Muscle layer of duodenum (tissue), 2 donors: Measurements from ENCODE around the gene TPO.

Experiments
- H3K27ac ChIP-seq: one replicate; pipeline ENCODE4 v1.7.0; 2013; ENCODE audit warnings: mild to moderate bottlenecking, low read length
- H3K27me3 ChIP-seq: one replicate; pipeline ENCODE4 v1.7.0; 2013; ENCODE audit warnings: low read depth, mild to moderate bottlenecking, control low read depth, low read length
- H3K36me3 ChIP-seq, 2 donors: one replicate each; pipeline ENCODE4 v1.7.0; 2013; ENCODE audit warnings: low read length in 2 of 2, control low read depth in 1 of 2, mild to moderate bottlenecking in 1 of 2; ENCODE audit not compliant: insufficient read depth in 2 of 2, control insufficient read depth in 1 of 2
- H3K4me1 ChIP-seq, 2 donors: one replicate each; pipeline ENCODE4 v1.7.0; 2013; ENCODE audit warnings: low read length in 2 of 2, mild to moderate bottlenecking in 2 of 2, control low read depth in 1 of 2, moderate library complexity in 1 of 2; ENCODE audit not compliant: insufficient read depth in 2 of 2, control insufficient read depth in 1 of 2
- H3K4me3 ChIP-seq, 2 donors: one replicate each; pipeline ENCODE4 v1.7.0; 2013; ENCODE audit warnings: low read length in 2 of 2, low read depth in 1 of 2, mild to moderate bottlenecking in 1 of 2
- H3K9me3 ChIP-seq, 2 donors: one replicate each; pipeline ENCODE4 v1.7.0; 2013; ENCODE audit warnings: low read length in 2 of 2, control low read depth in 1 of 2, mild to moderate bottlenecking in 1 of 2; ENCODE audit not compliant: control insufficient read depth in 1 of 2
- donor health status: healthy.

The TPO gene

GRCh38 chr2:1551905-1552304 is 138.6 kb downstream of the TPO start:
- no peaks in the 10 kb centered on the region for H3K27me3 ChIP-seq
- H3K4me3 ChIP-seq: no peak overlapping the region
- H3K9me3 ChIP-seq: no peaks in the 10 kb centered on the region
- no peaks in the 10 kb centered on the region for H3K36me3 ChIP-seq
- H3K4me1 ChIP-seq: peaks cover 0 to 7% of the 10 kb centered on the region in 2 donors
- no peak overlapping the region for H3K27ac ChIP-seq

GRCh38 chr2:1552611-1553010 is 139.3 kb downstream of the TPO start:
- Histone ChIP-seq H3K36me3 (no peaks in the 10 kb centered on the region), H3K27ac (no peak overlapping the region), H3K4me3 (no peak overlapping the region), H3K4me1 (peaks cover 0 to 7% of the 10 kb centered on the region in 2 donors), H3K27me3 (no peaks in the 10 kb centered on the region), H3K9me3 (no peaks in the 10 kb centered on the region)

- Histone ChIP-seq H3K4me1 (peaks cover 0 to 7% of the 10 kb centered on the region in 2 donors), H3K27ac (no peak overlapping the region), H3K9me3 (no peaks in the 10 kb centered on the region), H3K27me3 (no peaks in the 10 kb centered on the region), H3K4me3 (no peak overlapping the region), H3K36me3 (no peaks in the 10 kb centered on the region)
Observed at GRCh38 chr2:1553671-1554295, 140.5 kb downstream of the TPO start.

- no peak overlapping the region for H3K27ac ChIP-seq
- H3K9me3 ChIP-seq: no peaks in the 10 kb centered on the region
- H3K4me3 ChIP-seq: no peak overlapping the region
- no peaks in the 10 kb centered on the region for H3K4me1 ChIP-seq
- H3K27me3 ChIP-seq: no peaks in the 10 kb centered on the region
- no peaks in the 10 kb centered on the region for H3K36me3 ChIP-seq
Observed at GRCh38 chr2:1556286-1556685, 143.0 kb downstream of the TPO start.

- H3K36me3 ChIP-seq: no peaks in the 10 kb centered on the region
- no peak overlapping the region for H3K4me3 ChIP-seq
- H3K4me1 ChIP-seq: no peaks in the 10 kb centered on the region
- H3K27ac ChIP-seq: no peak overlapping the region
- H3K27me3 ChIP-seq: no peaks in the 10 kb centered on the region
- H3K9me3 ChIP-seq: no peaks in the 10 kb centered on the region
Observed at GRCh38 chr2:1556776-1557466, 143.7 kb downstream of the TPO start.

- Histone ChIP-seq H3K4me1 (no peaks in the 10 kb centered on the region), H3K27ac (no peak overlapping the region), H3K4me3 (no peak overlapping the region), H3K36me3 (no peaks in the 10 kb centered on the region), H3K27me3 (no peaks in the 10 kb centered on the region), H3K9me3 (no peaks in the 10 kb centered on the region)
Observed at GRCh38 chr2:1557467-1557820, 144.2 kb downstream of the TPO start.

GRCh38 chr2:1559589-1560175 is 146.4 kb downstream of the TPO start:
- Histone ChIP-seq H3K4me3 (no peak overlapping the region), H3K4me1 (no peaks in the 10 kb centered on the region), H3K36me3 (no peaks in the 10 kb centered on the region), H3K27ac (no peak overlapping the region), H3K27me3 (no peaks in the 10 kb centered on the region), H3K9me3 (no peaks in the 10 kb centered on the region)

- H3K27me3 ChIP-seq: no peaks in the 10 kb centered on the region
- no peaks in the 10 kb centered on the region for H3K9me3 ChIP-seq
- H3K4me1 ChIP-seq: no peaks in the 10 kb centered on the region
Observed at GRCh38 chr2:1561259-1561658, 148.0 kb downstream of the TPO start.

GRCh38 chr2:1561811-1562421 is 148.7 kb downstream of the TPO start:
- Histone ChIP-seq H3K4me1 (no peaks in the 10 kb centered on the region), H3K36me3 (no peaks in the 10 kb centered on the region), H3K27me3 (no peaks in the 10 kb centered on the region), H3K4me3 (no peak overlapping the region), H3K27ac (no peak overlapping the region), H3K9me3 (no peaks in the 10 kb centered on the region)

More at GRCh38 chr2:1561259-1561658, 148.0 kb downstream of the TPO start:
- Histone ChIP-seq H3K36me3 (no peaks in the 10 kb centered on the region), H3K27ac (no peak overlapping the region), H3K4me3 (no peak overlapping the region)

- Histone ChIP-seq H3K9me3 (no peaks in the 10 kb centered on the region), H3K4me3 (no peak overlapping the region), H3K4me1 (no peaks in the 10 kb centered on the region), H3K27me3 (no peaks in the 10 kb centered on the region), H3K27ac (no peak overlapping the region), H3K36me3 (no peaks in the 10 kb centered on the region)
Observed at GRCh38 chr2:1563084-1563857, 150.0 kb downstream of the TPO start.
